Pancreas (tissue), 10 donors: Measurements from ENCODE around the gene ICE2. TPM values are rescaled to one million over a fixed set of nuclear protein-coding genes. Genes with fewer than 3 reads are reported as not detected.

Experiments used
- ATAC-seq, 4 donors: fragments of 200-7000 bp; cut with Tn5 transposase; one replicate each; pipeline versions ENCODE4 v1.8.0 to v1.9.1; 2020; ENCODE audit warnings: mild to moderate bottlenecking in 4 of 4, moderate library complexity in 4 of 4
- DNase-seq, 6 donors: peaks; one replicate each; pipeline ENCODE4 v3.0.0-alpha.2; 2020
- FAIRE-seq: peaks from 2 replicates; lab custom pipeline; 2012; peaks lifted over from hg19 to GRCh38; lab: Jason Lieb, UNC
- H3K27ac ChIP-seq, 4 donors: fragments of 200-600 bp; sonication (generic); 1 replicate in 3 of 4; 2 replicates in 1 of 4; pipeline versions ENCODE4 v1.5.0 to v1.8.0; 2020
- H3K27me3 ChIP-seq, 4 donors: fragments of 200-600 bp; one replicate each; pipeline ENCODE4 v1.8.0; 2021
- H3K36me3 ChIP-seq, 3 donors: fragments of 200-600 bp; sonication (generic) in 1 of 3; one replicate each; pipeline versions ENCODE4 v1.5.0 to v1.8.0; 2020 to 2021
- H3K4me1 ChIP-seq, 3 donors: fragments of 200-600 bp; one replicate each; pipeline ENCODE4 v1.8.0; 2021
- H3K4me3 ChIP-seq, 4 donors: fragments of 200-600 bp; sonication (generic) in 2 of 4; one replicate each; pipeline versions ENCODE4 v1.5.0 to v1.8.0; 2020 to 2021
- H3K9me3 ChIP-seq, 4 donors: fragments of 200-600 bp; one replicate each; pipeline ENCODE4 v1.8.0; 2021
- WGBS, 2 donors: extraction: QIAGEN DNeasy Blood & Tissue Kit; methylation state at CpG; one replicate each; pipeline ENCODE4 v1.1.7; 2013; 5-methylcytosine and 5-hydroxymethylcytosine counted together
- intact Hi-C, 3 donors: fragments of 100-400 bp; cut with DNase I; formaldehyde crosslinking; loops; one replicate each; pipeline versions ENCODE4 v1.11.1 to v1.14.2; 2022
- polyA plus RNA-seq, 2 donors: library from polyadenylated mRNA; stranded (reverse); fragments of 200-250 nt; gene quantifications; one replicate each; pipeline ENCODE4 v1.2.3, GENCODE V29; 2013
- total RNA-seq, 6 donors: library from RNA; stranded (reverse); fragmentation: NEBNext Ultra II Directional in 4 of 6; extraction: Animal tissue kit (Norgen Biotek cat#: 25700) in 4 of 6; gene quantifications; one replicate each; pipeline versions ENCODE4 v1.2.1 to v1.2.4, GENCODE V29; 2021 to 2023
- TF ChIP-seq, protein P1 (sequence below), 4 donors: fragments of 200-600 bp; sonication (generic) in 3 of 4; IDR thresholded peaks; one replicate each; pipeline versions ENCODE4 v1.5.0 to v1.8.0; 2021; ENCODE audit warnings: antibody characterized with exemption in 4 of 4
- donor health status: healthy with polysubstance abuse.
- donor health status: DM: no; HTN: no; CAD: no; lungs with moderate emphysema.
- donor health status: DM: no; HTN: no; CAD: no.
- donor health status: control.
- donor health status: control.
- donor health status: Bipolar disorder and iron deficiency.
- donor health status: DM: yes; HTN: yes; CAD: no.
- donor health status: DM: no; HTN: no; CAD: no.
- donor health status: DM: no; HTN: no; CAD: no.
- donor health status: DM: yes; HTN: yes; CAD: no.

The ICE2 gene
- total and polyA plus RNA-seq, 8 donors, result 6.7 to 28.9 (median 19.0) TPM

DNA sequence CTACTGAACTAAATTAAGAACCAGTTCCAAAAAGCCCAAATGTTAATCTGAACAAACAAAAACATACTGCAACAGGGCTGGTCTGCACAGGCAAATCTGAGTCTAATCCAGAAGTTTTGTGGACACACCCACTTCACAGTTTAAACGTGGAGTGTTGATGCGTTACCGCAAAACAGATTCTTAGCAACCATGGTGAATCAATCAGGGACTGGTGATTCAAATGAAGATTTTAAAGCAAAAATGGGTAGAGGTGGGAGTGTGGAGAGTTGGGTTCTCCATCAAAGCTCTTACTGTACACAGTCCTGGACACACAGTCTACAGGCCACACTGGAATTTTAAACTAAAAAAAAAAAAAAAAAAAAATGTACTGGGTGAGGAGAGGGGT, 86.3 kb downstream of the ICE2 start:
- Histone ChIP-seq H3K27me3 (no peaks in the 10 kb centered on the region), H3K4me1 (peaks cover 0 to 39% (median 24%) of the 10 kb centered on the region in 3 donors), H3K9me3 (no peaks in the 10 kb centered on the region), H3K36me3 (no peaks in the 10 kb centered on the region), H3K4me3 (no peak overlapping the region), H3K27ac (peak overlapping the region in 3 of 4 donors; percentile 66 to 90 (median 89))
- WGBS, 2 donors, result 35 to 45% methylated on average over 3 of the region's 3 CpGs
- DNase-seq (no peak), ATAC-seq (peak; percentile 6 to 32 (median 18)), FAIRE-seq (no peak)
- intact Hi-C loops, result no loop called here
- TF ChIP-seq, protein P1, sequence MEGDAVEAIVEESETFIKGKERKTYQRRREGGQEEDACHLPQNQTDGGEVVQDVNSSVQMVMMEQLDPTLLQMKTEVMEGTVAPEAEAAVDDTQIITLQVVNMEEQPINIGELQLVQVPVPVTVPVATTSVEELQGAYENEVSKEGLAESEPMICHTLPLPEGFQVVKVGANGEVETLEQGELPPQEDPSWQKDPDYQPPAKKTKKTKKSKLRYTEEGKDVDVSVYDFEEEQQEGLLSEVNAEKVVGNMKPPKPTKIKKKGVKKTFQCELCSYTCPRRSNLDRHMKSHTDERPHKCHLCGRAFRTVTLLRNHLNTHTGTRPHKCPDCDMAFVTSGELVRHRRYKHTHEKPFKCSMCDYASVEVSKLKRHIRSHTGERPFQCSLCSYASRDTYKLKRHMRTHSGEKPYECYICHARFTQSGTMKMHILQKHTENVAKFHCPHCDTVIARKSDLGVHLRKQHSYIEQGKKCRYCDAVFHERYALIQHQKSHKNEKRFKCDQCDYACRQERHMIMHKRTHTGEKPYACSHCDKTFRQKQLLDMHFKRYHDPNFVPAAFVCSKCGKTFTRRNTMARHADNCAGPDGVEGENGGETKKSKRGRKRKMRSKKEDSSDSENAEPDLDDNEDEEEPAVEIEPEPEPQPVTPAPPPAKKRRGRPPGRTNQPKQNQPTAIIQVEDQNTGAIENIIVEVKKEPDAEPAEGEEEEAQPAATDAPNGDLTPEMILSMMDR (IDR thresholded peaks at IDR 0.05), result no peak

DNA sequence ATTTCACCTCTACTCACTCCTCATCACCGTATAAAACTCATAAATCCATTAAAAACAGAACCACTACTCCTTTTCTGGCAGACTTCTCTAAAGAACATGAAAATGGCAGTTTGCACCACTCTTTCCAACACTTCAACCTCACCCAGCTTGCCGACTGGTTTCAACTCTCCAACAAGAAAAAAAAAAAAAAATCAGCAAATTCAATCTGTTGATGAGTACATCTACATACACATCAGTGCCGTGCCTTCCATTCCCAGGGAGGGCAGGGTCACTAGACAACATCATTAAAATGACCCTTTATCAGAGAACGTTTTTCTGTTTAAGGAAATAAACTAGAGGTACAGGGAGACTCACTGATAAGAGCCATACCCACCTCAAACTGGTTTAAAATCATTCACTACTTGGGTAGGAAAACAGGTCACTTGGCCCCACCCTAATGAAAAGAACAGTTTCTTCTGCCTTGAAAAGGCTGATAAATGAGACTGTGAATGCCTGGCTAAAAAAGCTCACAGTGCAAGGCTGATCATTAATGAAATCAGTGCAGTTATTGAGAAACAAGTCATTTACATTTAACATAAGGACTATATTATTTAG, 87.1 kb downstream of the ICE2 start:
- H3K9me3 ChIP-seq, result no peaks in the 10 kb centered on the region
- 32 to 35% methylated on average over 4 of the region's 4 CpGs for whole genome bisulfite sequencing, 2 donors
- ATAC-seq (peak in 1 of 4 donors; percentile 5), FAIRE-seq (no peak), DNase-seq (no peak)
- H3K4me3 ChIP-seq, result peak overlapping the region in 1 of 4 donors; percentile 3
- no peaks in the 10 kb centered on the region for H3K36me3 ChIP-seq
- TF ChIP-seq, protein P1 (IDR thresholded peaks at IDR 0.05), result no peak
- peaks cover 0 to 39% (median 24%) of the 10 kb centered on the region in 3 donors for H3K4me1 ChIP-seq
- no peaks in the 10 kb centered on the region for H3K27me3 ChIP-seq
- intact Hi-C loops, result no loop called here
- H3K27ac ChIP-seq, result peak overlapping the region in 3 of 4 donors; percentile 42 to 90 (median 89)

DNA sequence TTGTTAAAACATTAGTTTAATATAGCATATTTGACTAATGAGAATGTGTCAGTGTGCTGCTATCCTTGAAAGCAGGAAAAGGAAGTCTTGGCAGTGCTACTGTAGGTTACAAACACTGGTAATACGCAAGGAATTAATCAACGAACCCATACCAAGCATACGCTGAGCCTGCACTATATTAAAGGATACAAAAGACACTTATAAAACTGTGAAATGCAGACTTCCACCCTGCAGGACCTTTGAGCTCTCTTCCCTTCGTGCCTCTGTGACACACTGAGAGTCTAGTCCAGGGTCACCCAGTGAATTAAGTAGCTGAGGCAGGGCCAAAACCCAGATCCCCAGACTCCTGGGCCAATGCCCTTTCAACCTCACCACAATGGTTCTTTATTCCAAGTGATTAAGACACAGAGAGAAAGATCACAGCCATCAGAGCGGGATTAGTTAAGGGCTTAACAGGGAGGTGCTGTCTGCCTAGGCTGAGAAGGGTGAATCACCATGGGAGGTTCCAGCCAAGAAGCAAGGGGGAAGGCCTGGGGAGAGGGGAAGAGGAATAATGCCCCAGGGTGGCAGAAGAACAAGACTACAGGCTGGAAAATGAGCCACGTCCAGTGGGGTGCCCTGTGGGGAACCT, 88.0 kb downstream of the ICE2 start:
- H3K36me3 ChIP-seq, result no peaks in the 10 kb centered on the region
- H3K4me3 ChIP-seq, result peak overlapping the region in 1 of 4 donors; percentile 2
- intact Hi-C loops, result no loop called here
- WGBS, 2 donors, result 60 to 72% methylated on average over 6 of the region's 6 CpGs
- no peak for FAIRE-seq
- no peaks in the 10 kb centered on the region for H3K9me3 ChIP-seq
- peak in 1 of 6 donors; percentile 40 for DNase-seq
- peak in 3 of 4 donors; percentile 21 to 54 (median 32) for ATAC-seq
- peak overlapping the region in 3 of 4 donors; percentile 42 to 90 (median 89) for H3K27ac ChIP-seq
- peaks cover 0 to 39% (median 24%) of the 10 kb centered on the region in 3 donors for H3K4me1 ChIP-seq
- H3K27me3 ChIP-seq, result no peaks in the 10 kb centered on the region
- TF ChIP-seq, protein P1 (IDR thresholded peaks at IDR 0.05), result no peak

DNA sequence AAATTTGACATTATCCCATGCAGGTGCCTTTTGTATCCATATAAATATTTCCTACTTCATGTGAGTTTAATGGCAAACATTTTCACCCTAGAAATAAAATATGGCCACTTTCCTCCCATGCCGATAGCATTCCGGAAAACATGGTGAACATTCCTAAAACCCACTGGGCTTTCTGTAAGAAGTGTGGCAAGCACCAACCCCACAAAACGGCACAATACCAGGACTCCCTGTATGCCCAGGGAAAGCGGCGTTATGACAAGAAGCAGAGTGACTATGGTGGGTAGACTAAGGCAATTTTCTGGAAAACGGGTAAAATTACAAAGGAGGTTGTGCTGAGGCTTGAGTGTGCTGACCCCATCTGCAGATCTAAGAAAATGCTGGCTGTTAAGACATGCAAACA, 88.7 kb downstream of the ICE2 start:
- TF ChIP-seq, protein P1 (IDR thresholded peaks at IDR 0.05), result no peak
- H3K9me3 ChIP-seq, result no peaks in the 10 kb centered on the region
- peaks cover 0 to 39% (median 24%) of the 10 kb centered on the region in 3 donors for H3K4me1 ChIP-seq
- H3K27me3 ChIP-seq, result no peaks in the 10 kb centered on the region
- H3K36me3 ChIP-seq, result no peaks in the 10 kb centered on the region
- DNase-seq, result no peak
- no peak for FAIRE-seq
- ATAC-seq, result no peak
- peak overlapping the region in 2 of 4 donors; percentile 89 to 90 for H3K27ac ChIP-seq
- WGBS, 2 donors, result 73 to 83% methylated on average over 6 of the region's 6 CpGs
- peak overlapping the region in 2 of 4 donors; percentile 1 to 2 for H3K4me3 ChIP-seq
- intact Hi-C loops, result no loop called here
